Stimulated activated CD4-positive, alpha-beta T cell treated with anti-CD3 and anti-CD28 coated beads, Interleukin-1b, Interleukin-23, amount 100 ng/mL, for 4 hours (primary cell): ENCODE results near the gene OTULINL.
"Not testable (repeated sequence)": the region's sequence is repeated elsewhere in the genome, so short reads cannot be mapped to it uniquely, and the experiment has no call there.

Experiments
- DNase-seq, 2 donors: peaks; one replicate each; pipeline ENCODE4 v3.0.0-alpha.2; 2020; ENCODE audit warnings: low read depth in 2 of 2

The OTULINL gene

GRCh38 chr5:14581106-14581890 is at the start of gene OTULINL:
OTULINL (plus strand) TSS chr5:14581792; CDS start chr5:14581895, 103 bp downstream.
- peak; percentile 85 to 87 for DNase-seq

GRCh38 chr5:14532180-14532579 is 49.4 kb upstream of the OTULINL start:
- no peak for DNase-seq

- no peak for DNase-seq
Observed at GRCh38 chr5:14534773-14535172, 46.8 kb upstream of the OTULINL start.

- no peak for DNase-seq
Observed at GRCh38 chr5:14545308-14545707, 36.3 kb upstream of the OTULINL start.

DNA sequence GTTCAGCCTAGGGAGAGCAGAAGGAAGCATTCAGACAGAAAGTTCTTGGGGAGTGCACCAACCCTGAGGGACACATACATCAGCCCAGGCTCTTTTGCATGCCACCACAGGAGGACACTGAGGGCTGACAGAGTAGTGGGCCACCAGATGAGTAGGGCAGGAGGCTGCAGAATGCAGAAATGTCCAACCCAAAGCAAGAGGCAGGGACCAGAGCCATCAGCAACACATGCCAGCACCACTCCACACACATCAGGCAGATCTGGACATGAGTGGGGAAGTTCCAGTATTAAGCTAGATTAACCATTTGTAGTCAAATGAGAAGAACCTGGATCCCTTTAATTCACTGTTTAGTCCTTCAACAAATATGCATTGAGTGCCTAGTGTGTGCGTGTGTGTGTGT is 35.7 kb upstream of the OTULINL start:
- DNase-seq: no peak

GRCh38 chr5:14547666-14548065 is 33.9 kb upstream of the OTULINL start:
- DNase-seq: no peak

GRCh38 chr5:14551211-14551610 is 30.4 kb upstream of the OTULINL start:
- DNase-seq: no peak

DNA sequence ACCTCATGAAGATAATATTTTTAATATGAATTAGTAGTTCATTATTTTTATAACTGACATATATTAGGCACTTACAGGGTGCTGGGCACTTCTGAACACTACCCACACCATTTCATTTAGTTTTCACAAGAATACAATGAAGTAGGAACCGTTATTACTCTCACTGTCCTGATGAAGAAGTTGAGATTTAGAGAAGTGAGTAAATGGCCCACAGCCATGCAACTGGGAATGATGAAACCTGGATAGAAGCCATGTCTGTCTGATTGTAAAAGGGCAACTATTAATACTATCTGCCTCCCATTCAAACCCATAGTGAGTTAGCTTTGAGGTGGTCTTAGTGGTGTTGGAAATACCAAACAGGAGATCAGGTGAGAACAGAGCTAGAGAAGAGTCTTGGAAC is 29.6 kb upstream of the OTULINL start:
- no peak for DNase-seq

DNA sequence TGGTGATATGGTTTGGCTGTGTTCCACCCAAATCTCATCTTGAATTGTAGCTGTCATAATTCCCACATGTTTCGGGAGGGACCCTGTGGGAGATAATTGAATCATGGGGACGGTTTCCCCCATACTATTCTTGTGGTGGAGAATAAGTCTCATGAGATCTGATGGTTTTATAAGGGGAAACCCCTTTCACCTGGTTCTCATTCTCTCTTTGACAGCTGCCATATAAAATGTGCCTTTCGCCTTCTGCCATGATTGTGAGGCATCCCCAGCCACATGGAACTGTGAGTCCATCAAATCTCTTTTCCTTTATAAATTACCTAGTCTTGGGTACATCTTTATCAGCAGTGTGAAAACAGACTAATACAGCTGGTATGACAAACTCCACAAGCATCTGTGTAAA is 27.3 kb upstream of the OTULINL start:
- DNase-seq: not testable (repeated sequence)

- no peak for DNase-seq
Observed at GRCh38 chr5:14556015-14556414, 25.6 kb upstream of the OTULINL start.

DNA sequence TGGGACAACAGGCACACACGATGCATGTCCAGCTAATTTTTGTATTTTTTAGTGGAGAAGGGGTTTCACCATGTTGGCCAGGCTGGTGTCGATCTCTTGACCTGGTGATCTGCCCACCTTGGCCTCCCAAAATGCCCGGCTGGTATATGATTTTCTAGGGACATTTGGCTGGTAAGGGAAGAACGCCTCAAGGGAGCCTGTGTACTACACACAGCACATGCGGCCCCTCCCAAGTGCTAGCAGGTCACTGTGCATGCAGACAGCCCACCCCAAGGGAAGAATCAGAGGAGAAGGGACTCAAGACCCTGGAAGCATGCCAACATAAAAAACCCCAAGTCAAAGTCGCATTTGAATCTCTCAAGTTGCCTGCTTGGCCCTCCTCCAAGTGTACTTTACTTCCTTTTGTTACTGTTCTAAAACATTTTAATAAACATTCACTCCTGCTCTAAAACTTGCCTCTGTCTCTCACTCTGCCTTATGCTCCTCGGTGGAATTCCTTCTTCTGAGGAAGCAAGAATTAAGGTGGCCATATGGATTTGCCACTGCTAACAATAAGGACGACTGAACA is 24.3 kb upstream of the OTULINL start:
- DNase-seq: no peak

DNA sequence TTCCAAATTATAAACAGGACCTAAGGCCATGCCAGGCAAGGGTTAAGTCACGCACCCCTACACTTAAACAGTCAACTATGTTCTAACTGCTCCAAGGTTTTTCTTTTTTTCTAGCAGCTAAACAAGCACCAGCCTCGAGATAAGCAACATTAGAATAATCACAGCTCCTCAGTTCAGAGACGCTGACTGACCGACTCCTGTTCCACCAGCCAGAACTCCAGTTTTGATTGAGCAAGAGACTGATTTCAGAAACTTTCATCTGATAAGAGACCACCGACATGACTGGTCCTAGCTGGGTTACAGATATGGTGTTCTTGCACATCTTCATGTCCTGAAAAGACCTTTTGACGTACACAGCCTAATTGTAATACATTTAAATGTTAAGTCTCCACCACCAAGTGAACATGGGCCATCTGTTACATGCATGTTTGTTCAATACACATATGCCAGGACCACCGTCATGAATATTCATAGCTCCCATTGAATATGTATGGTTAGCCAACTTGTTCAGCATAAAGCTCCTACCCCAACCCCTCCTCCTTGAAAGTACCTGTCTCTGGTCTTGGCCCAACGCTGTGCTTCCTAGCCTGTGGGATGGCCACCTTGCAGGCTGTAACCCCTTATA is 23.7 kb upstream of the OTULINL start:
- no peak for DNase-seq

DNA sequence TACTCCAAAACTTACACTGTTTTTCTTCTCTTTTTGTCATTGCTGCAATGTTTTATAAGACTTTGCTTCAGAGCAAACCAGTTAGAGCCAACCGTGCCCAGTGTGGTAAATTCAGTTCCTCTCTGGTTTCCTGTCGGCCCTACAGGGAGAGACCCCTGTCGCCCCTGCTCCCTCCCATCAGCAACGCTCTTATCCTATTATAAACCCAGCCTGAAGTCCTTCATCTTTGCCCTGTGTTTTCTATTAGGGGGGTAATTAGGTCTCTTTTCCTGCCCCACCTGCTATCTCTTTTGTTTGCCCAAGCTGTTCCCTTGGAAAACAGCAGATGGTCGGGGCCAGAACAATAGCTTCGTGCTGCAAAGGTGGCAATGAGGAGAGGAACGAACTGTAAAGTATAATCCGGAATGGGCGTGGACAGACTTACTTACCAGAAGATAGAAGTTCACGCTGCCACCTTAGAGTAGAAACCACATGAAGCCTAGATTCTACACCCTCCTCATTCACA is 21.4 kb upstream of the OTULINL start:
- no peak for DNase-seq

DNA sequence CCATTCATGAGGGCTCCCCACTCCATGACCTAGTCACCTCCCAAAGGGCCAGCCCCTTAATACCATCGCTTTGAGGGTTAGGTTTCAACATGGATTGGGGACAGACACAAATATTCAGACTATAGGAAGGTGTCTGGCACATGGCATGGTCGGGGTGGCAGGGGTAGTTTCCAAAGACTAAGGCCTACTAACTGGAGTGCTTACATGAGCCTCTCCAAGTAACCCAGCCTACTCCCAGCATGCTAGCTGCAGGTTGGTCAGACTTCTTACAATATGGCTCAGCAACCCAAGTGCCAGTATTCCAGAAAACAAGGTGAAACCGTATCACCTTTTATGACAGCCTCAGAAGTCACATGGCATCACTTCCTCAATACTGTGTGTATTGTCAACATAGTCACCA is 19.9 kb upstream of the OTULINL start:
- DNase-seq: no peak

GRCh38 chr5:14568333-14568732 is 13.3 kb upstream of the OTULINL start:
- no peak for DNase-seq

DNA sequence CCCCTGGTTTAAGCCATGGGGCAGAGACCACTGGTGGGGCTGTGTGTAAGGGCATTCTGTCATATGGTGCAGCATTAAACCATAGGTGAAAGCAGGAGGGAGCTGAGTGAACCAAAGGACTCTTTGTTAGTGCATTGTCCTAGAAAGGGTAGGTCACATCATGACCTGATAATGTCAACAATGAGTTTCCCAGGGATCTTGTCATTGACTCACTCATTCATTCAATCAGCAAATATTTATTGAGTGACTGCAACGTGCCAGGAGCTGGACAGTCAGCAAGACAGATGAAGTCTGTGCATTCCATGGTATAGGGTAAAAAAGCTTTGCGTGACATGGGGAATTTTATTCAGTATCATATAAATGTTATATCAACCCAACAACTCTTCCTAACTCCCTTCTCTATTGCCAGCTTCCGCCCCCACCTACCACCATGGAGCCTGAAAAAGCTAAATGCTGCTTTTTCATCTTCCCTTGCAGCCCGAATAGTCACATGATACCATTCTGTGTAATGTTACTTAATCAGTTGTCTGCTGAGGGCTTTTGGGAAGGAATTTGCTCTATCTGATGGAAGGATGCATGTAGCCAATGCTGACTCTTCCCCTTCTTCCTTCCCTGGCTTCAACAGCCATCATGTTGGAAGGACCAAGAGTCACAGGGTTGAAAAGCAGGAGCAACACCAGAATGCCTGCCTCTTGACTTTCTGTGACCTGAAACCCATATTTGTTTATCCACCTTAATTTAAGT is 11.5 kb upstream of the OTULINL start:
- DNase-seq: no peak

DNA sequence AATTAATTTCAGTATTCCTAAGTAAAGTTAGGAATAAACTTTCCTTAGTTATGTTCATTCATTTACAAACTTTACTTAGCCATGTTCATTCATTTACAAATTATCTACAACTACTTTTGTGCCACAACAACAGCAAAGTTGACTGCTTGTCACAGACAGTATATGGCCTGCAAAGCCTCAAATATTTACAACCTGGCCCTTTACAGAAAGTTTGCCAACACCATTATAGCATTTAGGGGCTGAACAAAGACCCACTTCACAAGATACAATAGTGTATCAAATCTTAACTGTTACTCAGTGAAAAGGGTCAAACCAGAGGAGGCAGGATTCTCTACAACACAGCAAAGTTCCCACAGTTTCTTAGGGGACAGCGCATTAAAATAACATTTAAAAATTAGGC is 9.7 kb upstream of the OTULINL start:
- no peak for DNase-seq

DNA sequence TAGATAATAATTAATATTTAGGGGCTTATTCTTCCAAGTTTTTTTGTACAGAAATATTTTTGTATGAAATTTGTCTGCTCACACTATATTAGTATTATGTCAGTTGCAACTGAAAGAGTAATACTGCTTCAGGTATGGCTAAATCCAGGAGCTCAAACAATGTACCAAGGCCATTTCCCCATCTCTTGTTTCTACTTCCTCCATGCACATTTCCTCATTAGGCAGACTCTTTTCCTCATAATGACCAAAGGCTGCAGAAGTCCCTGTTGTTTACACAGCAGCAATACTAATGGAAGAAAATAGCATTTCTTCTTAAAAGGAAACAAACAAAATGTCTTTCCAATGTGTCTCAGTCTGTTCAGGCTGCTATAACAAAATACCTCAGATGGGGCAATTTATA is 9.2 kb upstream of the OTULINL start:
- DNase-seq: no peak

DNA sequence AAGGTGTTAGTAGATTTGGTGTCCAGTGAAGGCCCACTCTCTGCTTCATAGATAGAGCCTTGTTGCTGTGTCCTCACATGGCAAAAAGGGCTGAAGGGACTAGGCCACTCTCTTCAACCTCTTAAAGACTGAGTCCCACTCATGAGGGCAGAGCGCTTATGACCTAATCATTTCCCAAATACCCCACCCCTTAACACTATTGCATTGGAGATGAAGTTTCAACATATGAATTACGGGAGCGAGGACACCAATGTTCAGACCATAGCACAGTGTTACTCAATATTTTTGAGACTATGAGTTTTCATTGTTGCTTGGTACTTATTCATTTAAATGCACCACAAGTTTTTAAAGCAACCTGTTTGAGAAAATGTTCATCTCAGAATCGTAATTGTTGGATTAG is 8.8 kb upstream of the OTULINL start:
- no peak for DNase-seq

DNA sequence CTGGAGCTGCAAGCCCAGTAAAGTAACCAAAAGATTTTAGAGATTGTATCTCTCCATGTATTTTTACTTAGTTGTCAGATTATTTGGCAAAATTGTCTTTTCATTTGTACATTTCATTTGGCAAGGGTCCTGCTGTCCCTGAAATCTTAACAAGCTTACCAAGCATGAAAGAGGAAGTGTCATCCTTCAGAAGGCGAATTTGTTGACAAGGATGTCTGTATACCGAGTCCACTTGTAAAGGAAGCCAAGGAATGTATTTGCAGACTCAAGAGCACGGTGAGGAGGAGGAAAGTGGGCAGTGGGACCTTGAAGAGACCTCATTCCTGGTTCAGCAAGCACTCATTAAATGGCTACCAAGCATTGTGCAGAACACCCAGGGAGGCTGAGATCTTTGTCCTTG is 7.5 kb upstream of the OTULINL start:
- DNase-seq: no peak

GRCh38 chr5:14574891-14575508 is 6.6 kb upstream of the OTULINL start:
- no peak for DNase-seq

- no peak for DNase-seq
Observed at GRCh38 chr5:14576206-14576605, 5.4 kb upstream of the OTULINL start.
